GM18907 (cell line): ENCODE results near the gene MX2.

Source experiments
- ATAC-seq: cut with Tn5 transposase; IDR thresholded peaks from one replicate; pipeline ENCODE4 v1.9.1; 2021; ENCODE audit warnings: mild to moderate bottlenecking, moderate library complexity; ENCODE audit not compliant: unreplicated experiment

The MX2 gene

DNA sequence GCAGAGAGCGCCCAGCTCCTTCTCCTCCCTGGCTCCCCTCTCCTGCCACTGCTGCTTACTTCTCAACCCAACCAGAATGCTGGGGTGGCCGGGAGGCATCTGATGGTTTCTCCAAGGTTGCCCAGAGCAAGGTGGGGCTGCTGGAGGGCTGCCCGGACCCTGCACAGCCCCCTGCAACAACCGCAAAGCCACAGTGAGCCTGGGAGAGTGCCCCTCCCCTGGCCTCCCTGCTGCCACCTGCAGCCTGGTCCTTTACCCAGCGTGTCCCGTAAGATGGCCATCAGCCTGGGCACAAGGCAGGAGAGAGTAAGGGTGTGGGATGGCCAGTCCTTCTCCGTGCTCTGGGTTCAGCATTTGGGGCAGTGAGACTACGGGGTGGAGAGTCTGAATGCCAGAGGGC lies 17.0 kb downstream of the MX2 start:
- no peak for ATAC-seq

DNA sequence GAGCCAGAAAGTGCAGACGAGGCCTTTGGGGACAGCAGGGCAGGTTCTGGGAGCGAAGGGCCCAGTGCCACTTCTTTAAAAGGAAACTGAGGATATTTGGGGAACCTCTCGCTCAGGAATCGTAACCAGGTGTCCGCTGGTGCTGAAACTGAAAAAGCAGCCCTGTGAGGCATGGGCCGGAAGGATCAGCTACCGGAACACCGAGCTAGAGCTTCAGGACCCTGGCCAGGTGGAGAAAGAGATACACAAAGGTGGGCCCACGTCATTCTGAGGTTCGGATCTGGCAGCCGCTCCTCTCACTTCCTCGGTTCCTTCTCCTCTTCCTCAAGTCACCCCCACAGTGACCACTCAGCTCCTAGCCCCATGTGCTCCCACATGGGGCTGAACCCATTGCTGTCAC lies 18.1 kb downstream of the MX2 start:
- no peak for ATAC-seq

- no peak for ATAC-seq
These were observed 19.9 kb downstream of the MX2 start for GRCh38 chr21:41381731-41382130.

DNA sequence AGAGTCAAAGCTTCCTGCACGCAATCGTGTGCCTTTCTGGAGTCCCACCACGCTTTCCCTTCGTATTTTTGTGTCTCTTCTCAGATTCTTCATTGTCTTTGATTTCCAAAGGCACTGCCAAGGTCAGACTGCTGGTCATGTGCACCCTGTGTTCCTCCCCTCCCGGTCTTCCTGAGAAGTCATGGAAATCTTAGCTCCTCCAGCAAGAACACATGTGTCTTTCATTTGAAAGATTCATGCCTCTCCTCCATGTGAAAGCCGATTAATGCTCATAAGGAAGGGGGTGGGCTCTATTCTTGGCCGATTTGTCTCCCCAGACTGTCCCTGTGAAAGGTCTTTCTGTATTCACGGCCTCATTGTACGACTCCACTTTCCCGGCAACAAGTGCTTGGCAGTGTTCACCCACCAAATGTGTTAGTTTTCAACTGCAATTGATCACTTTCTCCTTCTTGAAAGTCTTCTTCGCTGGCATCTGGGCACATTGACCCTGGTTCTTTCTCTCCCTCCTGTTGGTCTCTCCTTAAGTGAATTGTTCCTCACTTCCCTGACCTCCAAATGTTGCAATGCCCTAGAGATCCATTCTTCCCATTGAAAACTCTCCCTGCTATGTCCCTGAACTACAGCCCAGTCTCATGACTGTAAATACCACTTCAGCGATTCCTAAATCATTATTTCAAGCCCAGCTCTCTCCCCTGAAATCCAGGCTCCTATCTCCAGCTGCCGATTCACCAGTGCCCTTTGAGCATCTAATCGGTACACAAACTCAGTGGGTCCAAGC lies 25.4 kb downstream of the MX2 start:
- ATAC-seq = no peak

- no peak for ATAC-seq
These were observed 26.0 kb downstream of the MX2 start for GRCh38 chr21:41387824-41388223.

GRCh38 chr21:41388259-41388658 lies 26.4 kb downstream of the MX2 start:
- no peak for ATAC-seq

GRCh38 chr21:41390043-41390639 lies 28.3 kb downstream of the MX2 start:
- ATAC-seq = no peak

- ATAC-seq = no peak
These were observed 32.1 kb downstream of the MX2 start for GRCh38 chr21:41393876-41394465.

- no peak for ATAC-seq
These were observed 34.8 kb downstream of the MX2 start for GRCh38 chr21:41396558-41397075.

DNA sequence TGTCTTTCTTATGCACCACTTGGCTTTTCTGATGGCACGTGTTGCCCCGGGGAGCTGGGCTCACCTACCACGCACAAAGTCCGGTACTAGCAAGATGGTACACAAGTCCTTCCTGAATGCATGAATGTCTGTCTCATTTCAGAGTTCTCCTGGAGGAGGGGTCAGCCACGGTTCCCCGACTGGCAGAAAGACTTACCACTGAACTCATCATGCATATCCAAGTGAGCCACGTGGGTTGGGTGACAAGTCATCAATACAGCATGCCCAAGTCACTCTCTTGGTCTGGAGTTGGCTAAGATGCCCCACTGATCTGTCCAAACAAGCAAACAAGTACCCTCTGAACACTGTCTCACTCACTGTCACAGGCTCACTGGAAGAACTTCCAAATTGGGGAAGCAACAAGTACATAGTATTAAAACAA lies 35.7 kb downstream of the MX2 start:
- ATAC-seq = no peak

DNA sequence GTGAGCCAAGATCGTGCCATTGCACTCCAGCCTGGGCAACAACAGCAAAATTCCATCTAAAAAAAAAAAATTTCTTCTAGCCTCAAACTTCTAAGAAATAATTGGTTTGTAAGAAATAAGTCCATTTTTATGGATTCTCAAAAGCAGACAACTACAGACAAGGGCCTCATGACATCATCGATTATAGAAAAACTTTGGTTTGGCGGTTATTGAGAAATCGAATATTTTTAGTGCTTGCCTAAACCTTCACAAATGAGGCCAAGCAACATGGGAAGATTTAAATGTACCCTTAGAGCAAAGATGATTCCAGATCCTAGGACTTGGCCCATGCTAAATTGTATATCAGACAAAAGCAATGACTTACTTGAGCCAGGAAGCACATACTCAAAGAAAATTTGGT lies 36.4 kb downstream of the MX2 start:
- ATAC-seq = no peak

GRCh38 chr21:41398831-41399230 lies 37.0 kb downstream of the MX2 start:
- no peak for ATAC-seq

DNA sequence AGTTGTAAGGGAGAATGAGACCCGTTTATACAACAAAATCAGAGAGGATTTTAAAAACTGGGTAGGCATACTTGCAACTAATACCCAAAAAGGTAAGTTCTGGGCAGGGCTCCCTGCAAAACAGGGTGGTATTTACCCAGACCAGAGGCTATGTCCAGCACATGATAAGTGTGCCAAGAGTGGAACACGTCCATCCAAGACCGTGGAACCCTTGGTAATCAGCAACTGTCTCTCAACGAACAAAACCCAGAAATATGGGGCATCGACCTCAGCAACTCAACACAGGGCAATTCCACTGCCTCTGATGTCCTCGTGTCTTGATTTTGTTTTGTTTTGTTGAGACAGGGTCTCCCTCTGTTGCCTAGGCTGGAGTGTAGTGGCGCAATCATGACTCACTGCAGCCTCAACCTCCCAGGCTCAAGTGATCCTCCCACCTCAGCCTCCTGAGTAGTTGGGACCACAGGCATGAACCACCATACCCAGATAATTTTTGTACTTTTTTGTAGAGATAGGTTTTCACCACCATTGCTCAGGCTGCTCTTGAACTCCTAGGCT lies 37.5 kb downstream of the MX2 start:
- ATAC-seq = no peak

GRCh38 chr21:41402231-41402630 lies 40.4 kb downstream of the MX2 start:
- no peak for ATAC-seq

GRCh38 chr21:41402796-41403195 lies 41.0 kb downstream of the MX2 start:
- no peak for ATAC-seq

DNA sequence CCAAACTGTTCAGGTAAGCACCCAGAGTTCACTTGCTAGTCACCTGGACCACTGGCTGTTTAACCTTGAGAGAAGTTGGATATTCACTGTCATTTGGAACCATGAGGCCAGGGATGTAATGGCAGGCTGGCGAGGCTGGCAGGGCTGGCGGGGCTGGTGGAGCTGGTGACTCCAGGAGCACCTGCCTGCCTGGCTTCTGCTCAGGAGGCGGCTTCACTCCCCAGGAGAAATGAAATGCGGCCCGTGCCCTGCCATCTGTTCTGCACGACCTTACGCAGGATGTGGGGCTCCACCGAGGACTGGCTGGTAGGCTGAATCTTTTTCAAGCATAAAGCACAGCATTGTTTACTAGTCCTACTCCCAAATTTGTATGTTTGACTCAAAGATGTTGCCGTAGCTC lies 41.5 kb downstream of the MX2 start:
- ATAC-seq = no peak

- ATAC-seq = no peak
These were observed 42.1 kb downstream of the MX2 start for GRCh38 chr21:41403966-41404365.

- ATAC-seq = no peak
These were observed 43.5 kb downstream of the MX2 start for GRCh38 chr21:41405321-41405720.

- ATAC-seq = no peak
These were observed 44.5 kb downstream of the MX2 start for GRCh38 chr21:41406340-41406739.

DNA sequence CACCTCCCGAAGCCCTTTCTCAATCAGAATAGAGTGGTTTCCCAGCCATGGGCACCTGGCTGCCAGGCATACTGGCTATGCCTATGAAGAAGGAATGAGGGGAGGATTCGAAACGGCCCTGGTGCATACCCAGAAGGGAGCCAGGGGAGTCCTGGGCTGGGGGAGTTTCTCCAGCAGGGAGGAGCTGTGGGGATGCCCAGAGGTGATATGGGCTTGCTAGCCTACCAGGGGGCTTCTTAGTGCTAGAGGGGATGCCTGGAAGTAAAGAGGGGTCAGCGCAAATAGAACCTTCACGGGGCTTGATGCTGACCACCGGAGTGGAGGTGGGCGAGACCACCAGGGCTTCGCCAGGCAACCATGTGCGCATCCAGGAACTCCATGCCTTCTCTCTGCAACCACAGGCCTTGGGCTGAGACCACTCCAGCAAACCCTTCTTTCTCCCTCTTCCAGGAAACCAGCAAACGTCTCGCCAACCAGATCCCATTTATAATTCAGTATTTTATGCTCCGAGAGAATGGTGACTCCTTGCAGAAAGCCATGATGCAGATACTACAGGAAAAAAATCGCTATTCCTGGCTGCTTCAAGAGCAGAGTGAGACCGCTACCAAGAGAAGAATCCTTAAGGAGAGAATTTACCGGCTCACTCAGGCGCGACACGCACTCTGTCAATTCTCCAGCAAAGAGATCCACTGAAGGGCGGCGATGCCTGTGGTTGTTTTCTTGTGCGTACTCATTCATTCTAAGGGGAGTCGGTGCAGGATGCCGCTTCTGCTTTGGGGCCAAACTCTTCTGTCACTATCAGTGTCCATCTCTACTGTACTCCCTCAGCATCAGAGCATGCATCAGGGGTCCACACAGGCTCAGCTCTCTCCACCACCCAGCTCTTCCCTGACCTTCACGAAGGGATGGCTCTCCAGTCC lies 46.0 kb downstream of the MX2 start:
- ATAC-seq = no peak

DNA sequence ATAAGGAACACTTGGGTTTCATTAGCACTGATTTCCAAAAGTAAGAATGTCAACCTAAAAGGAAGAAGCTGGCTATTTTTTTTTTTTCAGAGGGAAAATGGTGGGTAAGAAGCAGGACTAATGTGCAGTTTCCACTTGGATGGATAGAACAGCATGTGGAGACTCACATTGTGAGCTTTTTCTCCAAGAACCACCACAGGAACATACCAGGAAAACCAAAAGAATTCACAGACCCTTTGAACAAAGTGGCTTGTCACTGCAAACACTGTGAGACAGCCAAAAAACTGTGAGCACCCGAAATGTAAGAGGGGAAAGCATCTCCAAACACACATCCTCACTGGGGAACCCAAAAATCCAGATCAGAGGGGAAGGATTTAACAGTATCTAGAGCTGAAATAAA lies 48.5 kb downstream of the MX2 start:
- ATAC-seq = no peak
